SU-DHL-6 (cell line): ENCODE measurements around the gene MAP4K3.

Experiments used
- CTCF ChIP-seq: fragments of 200-600 bp; sonication (generic); IDR thresholded peaks from one replicate; pipeline ENCODE4 v1.5.1; 2017; ENCODE audit warnings: antibody characterized with exemption, mild to moderate bottlenecking, low read length, moderate library complexity; ENCODE audit not compliant: insufficient read depth, poor library complexity, severe bottlenecking
- EZH2phosphoT487 ChIP-seq: fragments of 200-600 bp; sonication (generic), shearing (Covaris generic); conservative IDR thresholded peaks from 2 replicates; pipeline ENCODE4 v1.6.1; 2018; ENCODE audit warnings: mild to moderate bottlenecking, antibody characterized with exemption, low read length, moderate library complexity, mixed read lengths

GRCh38 chr2:39432701-39433100 is 4.4 kb downstream of the MAP4K3 start:
- TF ChIP-seq CTCF: no peak
- no peak for TF ChIP-seq EZH2phosphoT487
